GM19328 (cell line): ENCODE measurements around the gene APPBP2.

Source experiments
- ATAC-seq: cut with Tn5 transposase; IDR thresholded peaks from one replicate; pipeline ENCODE4 v1.9.1; 2021; ENCODE audit warnings: mild to moderate bottlenecking, moderate library complexity; ENCODE audit not compliant: unreplicated experiment

APPBP2 gene

GRCh38 chr17:60398227-60398959, 127.6 kb downstream of the APPBP2 start:
- ATAC-seq: peak; percentile 71

GRCh38 chr17:60396412-60396811, 129.6 kb downstream of the APPBP2 start:
- ATAC-seq: no peak

- no peak for ATAC-seq
These were observed 130.5 kb downstream of the APPBP2 start for GRCh38 chr17:60395508-60396065.

GRCh38 chr17:60393840-60394723, 132.0 kb downstream of the APPBP2 start:
- no peak for ATAC-seq
